GM12874 (cell line): ENCODE data around the gene ARHGAP12.

Experiments
- CTCF ChIP-seq: IDR thresholded peaks from 2 replicates; pipeline ENCODE4 v1.5.1; 2011; ENCODE audit warnings: low read depth, mild to moderate bottlenecking, control low read depth, low read length, moderate library complexity; ENCODE audit not compliant: insufficient read depth

Gene ARHGAP12

DNA sequence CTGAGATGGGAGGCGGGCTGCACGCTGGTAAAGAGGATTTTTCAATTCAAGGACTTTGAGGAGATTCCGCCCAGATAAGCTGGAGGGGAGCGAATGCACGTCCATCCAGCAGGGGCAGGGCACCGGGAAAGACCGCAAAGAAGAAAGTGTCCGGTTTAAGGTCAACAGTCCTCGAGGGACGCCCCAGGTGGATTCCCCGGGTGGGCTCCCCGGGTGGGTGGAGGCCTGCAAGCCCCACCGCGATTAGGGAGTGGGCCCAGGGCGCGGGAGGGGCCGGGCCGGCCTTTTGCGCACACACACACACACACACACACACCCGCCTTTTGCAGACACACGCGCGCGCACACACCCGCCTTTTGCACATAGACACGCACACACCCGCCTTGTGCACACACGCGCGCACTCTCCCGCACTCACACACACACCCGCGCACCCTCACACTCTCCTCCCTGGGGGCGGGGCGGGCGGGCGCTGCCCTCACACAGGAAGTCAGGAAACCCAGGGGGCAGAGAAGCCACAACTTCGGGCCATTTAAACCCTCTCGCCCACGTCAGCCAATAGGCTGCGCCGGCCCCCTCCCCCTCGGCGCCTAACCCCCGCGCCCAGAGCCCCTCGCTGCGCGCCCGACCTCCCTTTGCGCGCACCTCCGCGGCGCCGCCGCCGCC lies 615 bp downstream of the ARHGAP12 start:
- TF ChIP-seq CTCF, result peak; percentile 40

- no peak for TF ChIP-seq CTCF
Measured at GRCh38 chr10:31927565-31927883, 1.1 kb downstream of the ARHGAP12 start.

DNA sequence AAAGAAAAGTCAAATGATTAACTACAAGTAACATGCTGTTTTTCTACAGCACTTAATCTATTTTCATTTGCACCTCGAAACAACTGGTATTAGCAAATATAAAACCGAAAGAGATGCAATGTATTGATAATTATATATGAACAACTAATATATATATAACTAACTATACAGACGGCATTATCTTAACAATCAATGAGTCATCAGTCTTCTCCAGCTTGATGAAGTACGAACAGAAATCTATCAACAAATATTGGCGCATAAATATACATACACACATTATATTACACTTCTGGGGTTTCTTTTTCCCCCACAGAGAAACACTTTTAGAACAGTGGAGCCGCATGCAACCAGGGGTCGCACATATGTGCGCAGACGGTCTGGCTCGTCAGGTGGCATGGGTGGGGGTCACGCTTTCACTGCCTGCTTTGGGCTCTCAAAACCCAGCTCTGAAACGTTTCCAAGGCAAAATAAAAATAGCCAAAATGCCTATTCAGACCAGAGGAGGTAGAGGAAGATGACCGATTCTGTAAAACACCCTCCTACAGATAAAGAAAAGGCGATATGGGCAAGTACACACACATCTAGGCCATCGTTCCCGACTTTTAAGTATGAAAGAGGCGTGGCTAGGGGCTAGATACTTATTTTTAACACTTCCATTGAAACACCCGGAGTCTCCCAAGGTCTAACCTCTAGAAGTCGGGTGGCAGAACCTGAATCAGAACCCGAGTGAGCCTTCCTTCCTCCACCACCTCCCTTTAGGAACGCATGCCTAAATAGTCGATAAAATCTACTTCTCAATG lies 1.7 kb downstream of the ARHGAP12 start:
- no peak for TF ChIP-seq CTCF

DNA sequence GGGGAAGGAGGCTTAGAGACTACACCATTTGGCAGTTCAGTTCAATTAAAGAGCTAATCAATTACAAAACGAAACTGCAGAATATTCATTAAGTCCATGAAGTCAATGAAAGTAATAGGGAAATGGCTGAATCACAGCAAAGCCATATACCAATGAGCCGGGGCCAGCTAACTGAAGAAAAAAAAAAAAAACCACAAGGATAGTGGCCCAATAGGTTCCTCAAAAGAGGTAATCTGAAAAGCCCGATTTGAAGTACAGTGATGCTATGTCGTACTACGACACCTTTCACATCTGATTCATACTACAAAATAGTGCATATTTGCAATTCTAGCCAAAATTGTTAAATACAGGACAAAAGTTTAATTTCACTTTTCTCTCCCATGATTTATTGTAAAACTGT lies 2.5 kb downstream of the ARHGAP12 start:
- TF ChIP-seq CTCF, result no peak

- no peak for TF ChIP-seq CTCF
Measured at GRCh38 chr10:31924833-31925232, 3.8 kb downstream of the ARHGAP12 start.

DNA sequence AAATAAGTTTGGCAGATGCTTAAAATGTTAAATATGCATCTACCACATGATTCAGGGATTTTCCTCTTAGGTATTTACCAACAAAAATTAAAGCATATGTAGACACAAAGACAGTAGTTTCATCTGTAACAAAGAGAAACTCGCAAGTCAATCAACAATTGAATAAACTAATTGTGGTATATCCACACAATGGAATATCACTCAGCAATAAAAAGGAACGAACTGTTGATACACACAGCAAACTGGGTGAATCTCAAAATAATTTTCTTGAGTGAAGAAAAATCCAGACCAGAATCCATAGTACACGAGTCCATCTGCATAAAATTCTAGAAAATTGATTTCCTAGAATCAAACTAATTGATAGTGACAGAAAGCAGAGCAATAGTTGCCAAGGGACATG lies 5.2 kb downstream of the ARHGAP12 start:
- TF ChIP-seq CTCF, result no peak

DNA sequence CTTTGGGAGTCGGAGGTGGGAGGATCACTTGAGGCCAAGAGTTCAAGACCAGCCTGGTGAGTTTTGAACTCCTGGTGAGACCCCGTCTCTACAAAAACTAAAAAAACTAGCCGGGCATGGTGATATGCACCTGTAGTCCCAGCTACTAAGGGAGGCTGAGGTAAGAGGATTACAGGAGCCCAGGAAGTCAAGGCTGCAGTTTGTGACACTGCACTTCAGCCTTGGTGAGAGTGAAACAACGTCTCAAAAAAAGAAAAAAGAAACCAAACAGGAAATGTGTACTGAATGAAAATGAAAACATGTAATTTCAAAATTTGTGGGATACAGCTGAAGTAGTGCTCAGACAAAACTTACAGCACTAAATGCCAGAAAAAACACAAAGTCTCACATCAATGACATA lies 7.6 kb downstream of the ARHGAP12 start:
- no peak for TF ChIP-seq CTCF
